H1 (cell line): ENCODE measurements around the gene TNRC6B. TPM values are rescaled to one million over a fixed set of nuclear protein-coding genes. Genes with fewer than 3 reads are reported as not detected.

Source experiments
- CTCF ChIA-PET: fragments of 300-600 bp; sonication (Branson Sonifier 250); formaldehyde crosslinking; loops from one replicate; lab custom pipeline; 2021; ENCODE audit not compliant: partially characterized antibody; lab: Charles Lee
- POLR2A ChIA-PET: fragments of 300-600 bp; sonication (Branson Sonifier 250); formaldehyde crosslinking; loops from one replicate; lab custom pipeline; 2021; ENCODE audit warnings: inconsistent platforms; ENCODE audit not compliant: partially characterized antibody; lab: Charles Lee
- DNase-seq, 2 experiments: peaks; one replicate each; pipeline versions ENCODE4 v3.0.0 to v3.0.0-alpha.2; 2010 to 2022; ENCODE audit warnings: low spot score in 2 of 2, low read depth in 1 of 2, mixed read lengths in 1 of 2
- FAIRE-seq: peaks from 2 replicates; lab custom pipeline; 2011; peaks lifted over from hg19 to GRCh38; lab: Jason Lieb, UNC
- H2AFZ ChIP-seq: 2 replicates; pipeline ENCODE4 v1.8.1; 2012; ENCODE audit warnings: low read length, inconsistent platforms
- H2AK5ac ChIP-seq: 2 replicates; pipeline ENCODE4 v1.6.1; 2013; ENCODE audit warnings: low read depth, low read length
- H2BK120ac ChIP-seq: replicated peaks from 2 replicates; pipeline ENCODE3; 2013; ENCODE audit warnings: low read depth, low read length, inconsistent platforms
- H2BK12ac ChIP-seq: 2 replicates; pipeline ENCODE4 v1.6.1; 2013; ENCODE audit warnings: low read depth, low read length
- H2BK15ac ChIP-seq: 2 replicates; pipeline ENCODE4 v1.6.1; 2013; ENCODE audit warnings: low read length
- H2BK20ac ChIP-seq: 2 replicates; pipeline ENCODE4 v1.6.1; 2013; ENCODE audit warnings: low read length
- H2BK5ac ChIP-seq: 2 replicates; pipeline ENCODE4 v1.6.1; 2013; ENCODE audit warnings: low read depth, low read length
- H3K14ac ChIP-seq: 2 replicates; pipeline ENCODE4 v1.6.1; 2013; ENCODE audit warnings: inconsistent platforms; ENCODE audit not compliant: insufficient read length
- H3K18ac ChIP-seq: 2 replicates; pipeline ENCODE4 v1.6.1; 2013; ENCODE audit warnings: low read length; ENCODE audit errors: extremely low read depth
- H3K23ac ChIP-seq: 2 replicates; pipeline ENCODE4 v1.6.1; 2013; ENCODE audit warnings: inconsistent platforms; ENCODE audit not compliant: insufficient read length
- H3K23me2 ChIP-seq: 2 replicates; pipeline ENCODE4 v1.6.1; 2013; ENCODE audit warnings: low read depth, low read length
- H3K27ac ChIP-seq: 2 replicates; pipeline ENCODE4 v1.6.1; 2011; ENCODE audit warnings: low read depth, low read length, inconsistent platforms
- H3K27me3 ChIP-seq, 4 experiments: replicated peaks in 1 of 4; 1 replicate in 1 of 4; 2 replicates in 3 of 4; pipeline versions ENCODE4 v1.6.1 to v1.8.1; 2011 to 2013; ENCODE audit warnings: low read length in 3 of 4, mild to moderate bottlenecking in 3 of 4, inconsistent platforms in 2 of 4, mixed read lengths in 2 of 4, moderate library complexity in 1 of 4; ENCODE audit not compliant: control insufficient read depth in 3 of 4, insufficient read depth in 3 of 4; ENCODE audit errors: extremely low read depth in 1 of 4
- H3K36me3 ChIP-seq, 4 experiments: 2 replicates each; pipeline versions ENCODE4 v1.6.1 to v1.8.1; 2011 to 2013; ENCODE audit warnings: mild to moderate bottlenecking in 4 of 4, low read length in 3 of 4, moderate library complexity in 2 of 4, control low read depth in 1 of 4, inconsistent platforms in 1 of 4; ENCODE audit not compliant: insufficient read depth in 4 of 4, control insufficient read depth in 2 of 4
- H3K4ac ChIP-seq: replicated peaks from 2 replicates; pipeline ENCODE3; 2013; ENCODE audit warnings: low read length, low read depth, mixed read lengths, inconsistent platforms; ENCODE audit not compliant: insufficient read length
- H3K4me1 ChIP-seq, 4 experiments: replicated peaks in 1 of 4; 1 replicate in 1 of 4; 2 replicates in 3 of 4; pipeline versions ENCODE4 v1.6.1 to v1.8.1; 2011 to 2013; ENCODE audit warnings: low read length in 3 of 4, inconsistent platforms in 2 of 4, mixed read lengths in 1 of 4; ENCODE audit not compliant: insufficient read depth in 4 of 4, control insufficient read depth in 3 of 4
- H3K4me2 ChIP-seq, 2 experiments: 2 replicates each; pipeline versions ENCODE4 v1.6.1 to v1.8.1; 2011 to 2013; ENCODE audit warnings: low read depth in 2 of 2, low read length in 2 of 2, control low read depth in 1 of 2, inconsistent platforms in 1 of 2, mild to moderate bottlenecking in 1 of 2; ENCODE audit not compliant: insufficient read depth in 1 of 2
- H3K4me3 ChIP-seq, 4 experiments: fragments of 200-600, 300-600 bp in 1 of 4; sonication (generic), shearing (Covaris generic), sonication (Bioruptor Twin) in 1 of 4; 2 replicates each; pipeline versions ENCODE4 v1.5.1 to v1.8.1; 2011 to 2016; ENCODE audit warnings: low read length in 4 of 4, low read depth in 3 of 4, control low read depth in 2 of 4, inconsistent platforms in 2 of 4, mild to moderate bottlenecking in 2 of 4, mixed read lengths in 1 of 4, moderate library complexity in 1 of 4; ENCODE audit not compliant: insufficient read depth in 2 of 4; ENCODE audit errors: extremely low read depth in 1 of 4
- H3K56ac ChIP-seq: replicated peaks from 2 replicates; pipeline ENCODE3; 2013; ENCODE audit warnings: low read depth, mild to moderate bottlenecking, mixed read lengths, low read length, inconsistent platforms; ENCODE audit not compliant: insufficient read length
- H3K79me1 ChIP-seq: 2 replicates; pipeline ENCODE4 v1.6.1; 2013; ENCODE audit warnings: low read depth, low read length, control low read depth
- H3K79me2 ChIP-seq, 2 experiments: 2 replicates each; pipeline versions ENCODE4 v1.6.1 to v1.8.1; 2012 to 2013; ENCODE audit warnings: low read length in 2 of 2, mild to moderate bottlenecking in 2 of 2, inconsistent platforms in 1 of 2; ENCODE audit not compliant: insufficient read depth in 2 of 2, control insufficient read depth in 1 of 2
- H3K9ac ChIP-seq, 4 experiments: replicated peaks in 1 of 4; 1 replicate in 1 of 4; 2 replicates in 3 of 4; pipeline versions ENCODE4 v1.6.1 to v1.8.1; 2011 to 2013; ENCODE audit warnings: low read depth in 3 of 4, low read length in 3 of 4, control low read depth in 2 of 4, mild to moderate bottlenecking in 2 of 4, moderate library complexity in 2 of 4, inconsistent platforms in 1 of 4; ENCODE audit errors: extremely low read depth in 1 of 4
- H3K9me3 ChIP-seq, 2 experiments: 2 replicates each; pipeline versions ENCODE4 v1.6.1 to v1.8.1; 2012 to 2013; ENCODE audit warnings: mild to moderate bottlenecking in 2 of 2, moderate library complexity in 2 of 2, control low read depth in 1 of 2, inconsistent platforms in 1 of 2, low read depth in 1 of 2, low read length in 1 of 2, mixed read lengths in 1 of 2; ENCODE audit not compliant: insufficient read depth in 2 of 2
- H4K20me1 ChIP-seq, 2 experiments: replicated peaks in 1 of 2; 2 replicates each; pipeline versions ENCODE3 to v1.8.1; 2011 to 2013; ENCODE audit warnings: inconsistent platforms in 2 of 2, low read length in 2 of 2, mild to moderate bottlenecking in 1 of 2; ENCODE audit not compliant: insufficient read depth in 2 of 2, control insufficient read depth in 1 of 2
- H4K5ac ChIP-seq: 2 replicates; pipeline ENCODE4 v1.6.1; 2013; ENCODE audit warnings: low read length, low read depth, mixed read lengths, inconsistent platforms; ENCODE audit not compliant: insufficient read length
- H4K8ac ChIP-seq: 2 replicates; pipeline ENCODE4 v1.8.0; 2013; ENCODE audit warnings: mild to moderate bottlenecking, moderate library complexity, low read length, inconsistent platforms; ENCODE audit not compliant: insufficient read depth; ENCODE audit errors: extremely low read depth
- H4K91ac ChIP-seq: replicated peaks from 2 replicates; pipeline ENCODE3; 2013; ENCODE audit warnings: low read length, mixed read lengths, inconsistent platforms; ENCODE audit not compliant: insufficient read length
- TAF1 ChIP-seq: IDR thresholded peaks from 2 replicates; pipeline ENCODE4 v1.6.1; 2011; ENCODE audit warnings: mild to moderate bottlenecking, low read depth, low read length
- WGBS, 2 experiments: shearing (Covaris generic) in 1 of 2; methylation state at CpG; one replicate each; pipeline versions ENCODE4 v1.1.6 to v1.1.7; 2013 to 2015; ENCODE audit warnings: low lambda C conversion rate in 2 of 2, mixed read lengths in 2 of 2, inconsistent platforms in 1 of 2, low coverage in 1 of 2, missing lambda C conversion rate in 1 of 2; ENCODE audit not compliant: insufficient replicate concordance in 2 of 2, insufficient coverage in 1 of 2, insufficient read length in 1 of 2; ENCODE audit errors: extremely low coverage in 1 of 2, missing lambda C conversion rate in 1 of 2; 5-methylcytosine and 5-hydroxymethylcytosine counted together
- polyA plus RNA-seq, 7 experiments: library from polyadenylated mRNA; depleted of rRNA in 3 of 7; stranded (reverse) in 5 of 7; unstranded in 2 of 7; fragments of >200 nt in 5 of 7; fragments of 200-250 nt in 2 of 7; gene quantifications; 1 replicate in 5 of 7; 2 replicates in 1 of 7; 4 replicates in 1 of 7; pipeline versions ENCODE4 v1.2.1 to v1.2.3, GENCODE V29; 2011 to 2013; ENCODE audit warnings: missing spikeins in 2 of 7, mixed read lengths in 2 of 7
- total RNA-seq: library from RNA; stranded (reverse); fragmentation: NEBNext Ultra II Directional; extraction: Animal tissue kit (Norgen Biotek cat#: 25700); gene quantifications from 2 replicates; pipeline ENCODE4 v1.2.1, GENCODE V29; 2021

Gene TNRC6B
- total and polyA plus RNA-seq, 2 of the 8 experiments (the other 6 are each of a cell fraction or from before 2014, with no cell fraction given) = 12.5 to 48.9 TPM

- Histone ChIP-seq H3K9ac (no peak overlapping the region), H4K5ac (no peak overlapping the region), H3K27ac (no peak overlapping the region), H3K79me2 (peaks cover 21 to 100% of the 10 kb centered on the region in 2 experiments), H4K8ac (no peak overlapping the region), H4K20me1 (peaks cover 17 to 34% of the 10 kb centered on the region in 2 experiments), H2BK15ac (no peak overlapping the region), H3K36me3 (no peaks in the 10 kb centered on the region), H2AK5ac (no peak overlapping the region), H3K23ac (no peak overlapping the region), H2BK5ac (no peak overlapping the region), H2BK120ac (no peak overlapping the region), H3K56ac (no peak overlapping the region), H3K4me1 (peaks cover 15 to 42% (median 23%) of the 10 kb centered on the region in 4 experiments), H3K9me3 (no peaks in the 10 kb centered on the region), H2BK12ac (no peak overlapping the region), H2BK20ac (no peak overlapping the region), H3K4me2 (peak overlapping the region; percentile 37 to 42; a peak in 3 of 4 replicates), H3K4me3 (no peak overlapping the region), H3K4ac (no peak overlapping the region), H2AFZ (no peak overlapping the region), H3K18ac (no peak overlapping the region), H4K91ac (no peak overlapping the region), H3K14ac (no peak overlapping the region), H3K27me3 (no peaks in the 10 kb centered on the region), H3K79me1 (peaks cover 16% of the 10 kb centered on the region), H3K23me2 (no peaks in the 10 kb centered on the region)
- TF ChIP-seq TAF1 = no peak
- FAIRE-seq (no peak), DNase-seq (no peak)
- POLR2A ChIA-PET = interaction anchor here (1.0 to 2.3 kb wide), 10 partner anchors 8 to 89 kb away, joined by 3 to 11 read pairs (median 6); partner anchors contain the start of gene TNRC6B
- WGBS, 2 experiments = 85% methylated on average over 8 of the region's 8 CpGs; no CpG with 5 or more reads in 1 of the 2 experiments
- CTCF ChIA-PET = interaction anchor here (0.8 to 1.0 kb wide), 2 partner anchors 27 to 29 kb away, joined by 3 read pairs; no protein-coding TSS in a partner anchor
Measured at GRCh38 chr22:40220316-40221054, 42.8 kb downstream of the TNRC6B start.
